C4-2B (cell line): ENCODE results near the gene DERL3.

Experiments
- CTCF ChIP-seq: fragments of 450-650 bp; conservative IDR thresholded peaks from 2 replicates; pipeline ENCODE4 v1.5.1; 2017; ENCODE audit warnings: mild to moderate bottlenecking
- ZFX ChIP-seq: fragments of 450-650 bp; IDR thresholded peaks from 2 replicates; pipeline ENCODE4 v1.6.1; 2017

GRCh38 chr22:23804781-23805291 lies 34.0 kb downstream of the DERL3 start:
- TF ChIP-seq CTCF: no peak
- TF ChIP-seq ZFX: no peak
